ENCODE results near the gene GXYLT2.
A peak's percentile ranks its signal among the peaks of the same experiment; 100 is the strongest.

The GXYLT2 gene

GRCh38 chr3:72972706-72973030 is 84.8 kb downstream of the GXYLT2 start:
- TF ChIP-seq, protein P1, sequence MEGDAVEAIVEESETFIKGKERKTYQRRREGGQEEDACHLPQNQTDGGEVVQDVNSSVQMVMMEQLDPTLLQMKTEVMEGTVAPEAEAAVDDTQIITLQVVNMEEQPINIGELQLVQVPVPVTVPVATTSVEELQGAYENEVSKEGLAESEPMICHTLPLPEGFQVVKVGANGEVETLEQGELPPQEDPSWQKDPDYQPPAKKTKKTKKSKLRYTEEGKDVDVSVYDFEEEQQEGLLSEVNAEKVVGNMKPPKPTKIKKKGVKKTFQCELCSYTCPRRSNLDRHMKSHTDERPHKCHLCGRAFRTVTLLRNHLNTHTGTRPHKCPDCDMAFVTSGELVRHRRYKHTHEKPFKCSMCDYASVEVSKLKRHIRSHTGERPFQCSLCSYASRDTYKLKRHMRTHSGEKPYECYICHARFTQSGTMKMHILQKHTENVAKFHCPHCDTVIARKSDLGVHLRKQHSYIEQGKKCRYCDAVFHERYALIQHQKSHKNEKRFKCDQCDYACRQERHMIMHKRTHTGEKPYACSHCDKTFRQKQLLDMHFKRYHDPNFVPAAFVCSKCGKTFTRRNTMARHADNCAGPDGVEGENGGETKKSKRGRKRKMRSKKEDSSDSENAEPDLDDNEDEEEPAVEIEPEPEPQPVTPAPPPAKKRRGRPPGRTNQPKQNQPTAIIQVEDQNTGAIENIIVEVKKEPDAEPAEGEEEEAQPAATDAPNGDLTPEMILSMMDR (IDR thresholded peaks at IDR 0.05; ENCODE audit: control extremely low read depth, extremely low read depth, low read depth, missing control alignments): no peak
- ChIA-PET POLR2A (interaction anchor here (0.6 kb wide), 1 partner anchor 209 kb away, joined by 3 read pairs; no protein-coding TSS in a partner anchor), CTCF (interaction anchor here (1.3 kb wide), 1 partner anchor 17 kb away, joined by 4 read pairs; no protein-coding TSS in a partner anchor)
- no peak for DNase-seq (ENCODE audit: extremely low spot score)

DNA sequence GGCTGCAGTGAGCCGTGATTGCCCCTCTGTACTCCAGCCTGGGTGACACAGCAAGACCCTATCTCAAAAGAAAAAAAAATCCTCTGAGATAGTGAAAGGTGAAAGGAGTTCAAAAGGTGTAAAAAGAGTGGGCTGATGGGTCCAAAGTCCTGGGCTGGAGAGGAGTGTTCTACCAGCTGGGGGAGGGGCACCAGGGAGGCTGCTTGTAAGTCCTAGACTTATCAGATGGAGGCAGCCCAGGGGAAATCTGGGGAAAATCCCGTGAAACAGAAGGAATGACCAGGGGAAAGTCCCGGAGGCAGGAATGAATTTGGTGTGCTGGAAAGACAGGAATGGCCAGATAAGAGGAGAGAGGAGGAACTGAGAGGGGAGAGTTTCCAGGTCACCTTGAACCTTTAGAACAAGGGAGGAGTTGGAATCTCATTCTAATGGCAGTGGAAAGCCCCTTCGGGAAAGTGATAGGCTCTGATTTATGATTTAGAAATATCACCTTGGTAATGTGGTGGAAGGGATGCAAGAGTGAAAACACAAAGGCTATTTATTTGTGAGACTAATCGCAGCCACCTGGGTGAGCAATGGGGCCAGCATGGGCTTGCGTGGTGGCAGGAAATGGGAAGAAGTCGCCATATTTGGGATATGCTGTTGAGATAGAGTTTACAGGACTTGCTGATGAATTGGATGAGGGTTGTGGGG is 85.3 kb downstream of the GXYLT2 start:
- ChIA-PET POLR2A (interaction anchor here (0.6 kb wide), 1 partner anchor 208 kb away, joined by 3 read pairs; no protein-coding TSS in a partner anchor), CTCF (interaction anchor here (1.3 kb wide), 1 partner anchor 18 kb away, joined by 4 read pairs; no protein-coding TSS in a partner anchor)
- no peak for DNase-seq (ENCODE audit: extremely low spot score)
- TF ChIP-seq, protein P1 (IDR thresholded peaks at IDR 0.05; ENCODE audit: control extremely low read depth, extremely low read depth, low read depth, missing control alignments): no peak

DNA sequence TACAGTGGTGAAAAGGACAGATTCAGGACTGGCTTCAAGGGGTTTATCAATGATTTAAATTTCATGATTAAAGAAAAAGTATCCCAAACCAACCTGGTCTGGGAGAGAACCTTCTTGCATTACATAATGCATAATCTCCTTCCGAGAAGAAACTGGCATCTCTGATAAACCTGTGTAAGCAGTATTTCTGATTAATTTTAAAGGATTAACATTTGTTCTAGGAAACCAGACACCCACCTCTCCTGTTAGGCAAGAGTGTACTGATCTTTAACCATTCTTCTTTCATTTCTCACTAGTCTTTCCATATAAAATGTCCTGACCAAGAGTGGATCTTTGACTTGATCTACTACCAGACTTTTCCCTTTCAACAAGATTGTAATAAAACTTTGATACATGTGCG is 85.9 kb downstream of the GXYLT2 start:
- ChIA-PET POLR2A (no interaction called here), CTCF (no interaction called here)
- TF ChIP-seq, protein P1 (IDR thresholded peaks at IDR 0.05; ENCODE audit: control extremely low read depth, extremely low read depth, low read depth, missing control alignments): no peak
- DNase-seq (ENCODE audit: extremely low spot score): no peak

DNA sequence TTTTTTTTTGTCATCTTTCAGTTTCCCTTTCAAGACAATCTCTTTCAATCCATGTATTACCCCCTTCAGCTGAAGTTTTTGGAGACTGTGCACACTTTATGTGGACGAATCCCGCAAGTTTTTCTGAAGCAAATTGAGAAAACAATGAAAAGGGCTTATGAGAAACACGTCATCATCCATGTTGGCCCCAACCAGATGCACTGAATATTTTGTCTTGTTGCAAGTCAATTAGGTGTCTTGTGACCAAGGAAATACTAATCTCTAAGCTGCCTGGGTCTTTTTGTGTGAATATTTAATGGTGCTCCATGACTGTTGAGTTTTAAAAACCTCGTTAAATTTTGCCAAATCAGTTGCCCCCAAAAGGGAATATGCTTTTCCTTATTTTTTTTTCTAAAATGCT is 87.1 kb downstream of the GXYLT2 start:
- no peak for DNase-seq (ENCODE audit: extremely low spot score)
- TF ChIP-seq, protein P1 (IDR thresholded peaks at IDR 0.05; ENCODE audit: control extremely low read depth, extremely low read depth, low read depth, missing control alignments): no peak
- POLR2A ChIA-PET: no interaction called here
- CTCF ChIA-PET: interaction anchor here (1.0 to 1.5 kb wide), 2 partner anchors 9 to 19 kb away, joined by 3 read pairs; no protein-coding TSS in a partner anchor

DNA sequence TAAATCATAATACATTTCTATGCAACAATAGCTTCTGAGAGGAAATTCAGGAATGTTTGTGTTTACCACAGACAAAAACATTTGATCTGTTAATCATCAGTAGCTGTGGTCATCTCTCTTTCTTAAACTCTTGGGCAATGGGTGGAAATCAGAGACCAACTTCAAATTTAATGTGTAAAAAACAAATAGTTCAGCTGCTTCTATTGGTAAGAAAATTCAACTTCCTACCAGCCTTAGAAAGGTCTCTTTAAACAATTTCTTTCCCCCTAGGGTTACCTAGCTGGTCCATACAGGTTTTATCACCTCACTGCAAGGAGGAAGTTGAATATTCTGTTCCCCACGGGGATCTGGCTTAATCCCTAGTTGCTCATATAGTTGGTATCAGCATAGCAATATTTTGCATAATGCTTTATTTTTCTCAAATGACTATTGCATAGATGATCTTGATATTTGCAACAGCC is 88.5 kb downstream of the GXYLT2 start:
- POLR2A ChIA-PET: no interaction called here
- CTCF ChIA-PET: interaction anchor here (0.8 to 0.9 kb wide), 2 partner anchors 15 to 44 kb away, joined by 3 read pairs; no protein-coding TSS in a partner anchor
- DNase-seq (ENCODE audit: extremely low spot score): no peak
- TF ChIP-seq, protein P1 (IDR thresholded peaks at IDR 0.05; ENCODE audit: control extremely low read depth, extremely low read depth, low read depth, missing control alignments): no peak

DNA sequence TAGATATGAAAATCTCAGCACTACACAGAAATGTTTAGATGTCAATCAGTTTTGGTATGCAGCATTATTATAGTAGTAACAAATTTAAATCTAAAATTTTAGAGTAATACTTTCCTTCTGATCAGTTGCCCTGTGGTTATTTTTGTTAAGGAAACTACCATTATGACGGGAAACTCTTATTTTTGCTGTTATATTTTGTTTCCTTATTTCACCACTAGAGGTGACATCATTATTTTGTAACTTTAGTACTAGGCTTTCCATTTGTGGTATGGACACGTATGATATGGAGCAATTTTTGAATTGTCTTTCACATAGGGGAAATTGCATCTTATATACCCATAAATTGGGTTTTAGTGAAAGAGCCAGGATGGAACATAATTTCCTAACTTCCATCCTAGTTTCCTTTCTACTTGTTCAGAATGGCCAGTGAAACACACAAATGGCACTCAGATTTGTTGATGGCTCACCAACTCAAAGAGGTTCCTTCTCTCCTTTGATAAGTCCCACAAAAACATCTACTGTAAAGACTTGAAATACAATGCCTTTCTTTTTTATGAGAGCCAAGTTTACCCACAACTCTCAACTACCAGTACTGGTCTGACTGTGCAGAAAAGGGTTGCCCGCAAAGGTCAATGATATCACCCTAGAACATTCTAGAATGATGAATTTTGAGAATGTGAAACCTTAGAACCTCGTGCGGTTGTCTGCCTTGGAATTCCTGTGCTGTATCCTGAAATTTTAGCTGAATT is 89.4 kb downstream of the GXYLT2 start:
- POLR2A ChIA-PET: no interaction called here
- DNase-seq (ENCODE audit: extremely low spot score): peak; percentile 28
- CTCF ChIA-PET: interaction anchor here (0.7 to 1.1 kb wide), 2 partner anchors 10 to 60 kb away, joined by 3 to 8 read pairs; no protein-coding TSS in a partner anchor
- TF ChIP-seq, protein P1 (IDR thresholded peaks at IDR 0.05; ENCODE audit: control extremely low read depth, extremely low read depth, low read depth, missing control alignments): no peak
